Colonic mucosa (tissue), 4 donors: ENCODE data around the gene INTS6. TPM values are rescaled to one million over a fixed set of nuclear protein-coding genes. Genes with fewer than 3 reads are reported as not detected.

Experiments used
- DNase-seq: peaks from one replicate; pipeline ENCODE4 v3.0.0-alpha.2; 2020
- H3K27ac ChIP-seq: fragments of 200-600 bp; one replicate; pipeline ENCODE4 v1.8.0; 2021
- H3K27me3 ChIP-seq: fragments of 200-600 bp; one replicate; pipeline ENCODE4 v1.8.0; 2021
- H3K36me3 ChIP-seq: fragments of 200-600 bp; one replicate; pipeline ENCODE4 v1.8.0; 2021
- H3K4me1 ChIP-seq: fragments of 200-600 bp; one replicate; pipeline ENCODE4 v1.8.0; 2021; ENCODE audit warnings: mild to moderate bottlenecking
- H3K4me3 ChIP-seq: fragments of 200-600 bp; one replicate; pipeline ENCODE4 v1.8.0; 2021
- H3K9ac ChIP-seq, 2 donors: one replicate each; pipeline ENCODE4 v1.7.0; 2013; ENCODE audit warnings: control low read depth in 2 of 2, low read depth in 2 of 2, low read length in 2 of 2
- H3K9me3 ChIP-seq: fragments of 200-600 bp; one replicate; pipeline ENCODE4 v1.8.0; 2021
- intact Hi-C: fragments of 100-400 bp; cut with DNase I; formaldehyde crosslinking; loops from one replicate; pipeline ENCODE4 v1.14.1; 2022
- total RNA-seq, 2 donors: library from RNA; stranded (reverse); fragmentation: NEBNext Ultra II Directional in 1 of 2; extraction: Animal tissue kit (Norgen Biotek cat#: 25700) in 1 of 2; gene quantifications; one replicate each; pipeline ENCODE4 v1.2.1, GENCODE V29; 2021
- TF ChIP-seq, protein P1 (sequence below): fragments of 200-600 bp; IDR thresholded peaks from one replicate; pipeline ENCODE4 v1.8.0; 2022; ENCODE audit warnings: antibody characterized with exemption, mild to moderate bottlenecking
- donor health status: healthy.
- donor health status: DM: no; HTN: no; CAD: no.
- donor health status: DM: no; HTN: no; CAD: no.

Gene INTS6
- total RNA-seq, 2 donors from 2014 or later = 30.8 to 32.3 TPM

DNA sequence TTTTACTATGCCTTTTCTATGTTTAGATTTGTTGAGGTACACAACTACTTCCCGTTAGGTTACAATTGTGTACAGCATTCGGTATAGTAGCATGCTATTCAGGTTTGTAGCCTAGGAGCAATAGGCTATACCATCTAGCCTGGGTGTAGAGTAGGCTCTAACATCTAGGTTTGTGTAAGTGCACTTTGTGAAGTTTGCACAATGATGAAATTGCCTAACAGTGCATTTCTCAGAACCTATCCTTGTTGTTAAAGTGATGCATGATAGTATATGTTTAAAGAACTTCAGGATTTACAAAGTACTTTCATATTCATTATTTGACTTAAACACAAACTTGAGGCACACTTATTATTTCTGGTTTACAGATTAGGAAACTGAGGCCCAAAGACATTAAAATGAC, 124.9 kb downstream of the INTS6 start:
- Histone ChIP-seq H3K27ac (no peak overlapping the region), H3K4me1 (no peaks in the 10 kb centered on the region), H3K36me3 (no peaks in the 10 kb centered on the region), H3K27me3 (no peaks in the 10 kb centered on the region), H3K9me3 (no peaks in the 10 kb centered on the region), H3K4me3 (no peak overlapping the region), H3K9ac (no peak overlapping the region)
- TF ChIP-seq, protein P1, sequence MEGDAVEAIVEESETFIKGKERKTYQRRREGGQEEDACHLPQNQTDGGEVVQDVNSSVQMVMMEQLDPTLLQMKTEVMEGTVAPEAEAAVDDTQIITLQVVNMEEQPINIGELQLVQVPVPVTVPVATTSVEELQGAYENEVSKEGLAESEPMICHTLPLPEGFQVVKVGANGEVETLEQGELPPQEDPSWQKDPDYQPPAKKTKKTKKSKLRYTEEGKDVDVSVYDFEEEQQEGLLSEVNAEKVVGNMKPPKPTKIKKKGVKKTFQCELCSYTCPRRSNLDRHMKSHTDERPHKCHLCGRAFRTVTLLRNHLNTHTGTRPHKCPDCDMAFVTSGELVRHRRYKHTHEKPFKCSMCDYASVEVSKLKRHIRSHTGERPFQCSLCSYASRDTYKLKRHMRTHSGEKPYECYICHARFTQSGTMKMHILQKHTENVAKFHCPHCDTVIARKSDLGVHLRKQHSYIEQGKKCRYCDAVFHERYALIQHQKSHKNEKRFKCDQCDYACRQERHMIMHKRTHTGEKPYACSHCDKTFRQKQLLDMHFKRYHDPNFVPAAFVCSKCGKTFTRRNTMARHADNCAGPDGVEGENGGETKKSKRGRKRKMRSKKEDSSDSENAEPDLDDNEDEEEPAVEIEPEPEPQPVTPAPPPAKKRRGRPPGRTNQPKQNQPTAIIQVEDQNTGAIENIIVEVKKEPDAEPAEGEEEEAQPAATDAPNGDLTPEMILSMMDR = no peak
- intact Hi-C loops = no loop called here
- no peak for DNase-seq

DNA sequence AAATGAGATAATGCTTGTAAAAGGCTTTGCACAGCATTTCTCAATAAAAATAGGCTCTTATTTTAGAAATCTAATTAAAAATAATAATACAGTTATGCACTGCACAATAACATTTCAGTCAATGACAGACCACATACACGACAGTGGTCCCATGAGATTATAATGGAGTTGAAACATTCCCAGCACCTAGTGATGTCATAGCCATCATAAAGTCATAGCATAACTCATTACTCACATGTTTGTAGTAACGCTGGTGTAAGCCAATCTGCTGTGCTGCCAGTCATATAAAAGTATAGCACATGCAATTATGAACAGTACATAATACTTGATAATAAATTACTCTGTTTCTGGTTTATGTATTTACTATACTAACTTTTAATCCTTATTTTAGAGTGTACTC, 126.1 kb downstream of the INTS6 start:
- TF ChIP-seq, protein P1 = no peak
- H3K9ac ChIP-seq = no peak overlapping the region
- H3K9me3 ChIP-seq = no peaks in the 10 kb centered on the region
- no peak overlapping the region for H3K4me3 ChIP-seq
- no peak overlapping the region for H3K27ac ChIP-seq
- no peaks in the 10 kb centered on the region for H3K27me3 ChIP-seq
- no peaks in the 10 kb centered on the region for H3K4me1 ChIP-seq
- intact Hi-C loops = no loop called here
- DNase-seq = no peak
- H3K36me3 ChIP-seq = no peaks in the 10 kb centered on the region

DNA sequence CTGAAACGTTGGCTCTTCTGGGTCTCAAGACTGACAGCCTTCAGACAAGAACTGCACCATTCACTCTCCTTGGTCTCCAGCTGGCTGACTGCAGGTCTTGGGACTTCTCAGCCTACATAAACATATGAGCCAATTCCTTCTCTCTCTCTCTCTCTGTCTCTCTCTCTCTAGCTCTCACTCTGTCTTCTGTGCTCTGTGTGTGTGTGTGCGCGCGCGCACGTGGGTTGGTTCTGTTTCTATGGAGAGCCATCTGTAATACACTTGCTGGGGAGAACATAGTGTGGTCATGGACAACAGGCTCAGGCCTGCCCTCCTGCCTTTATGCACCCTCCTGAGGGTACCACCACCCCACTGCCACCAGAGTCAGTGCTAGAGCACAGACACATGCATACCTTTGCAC, 127.0 kb downstream of the INTS6 start:
- Histone ChIP-seq H3K27ac (no peak overlapping the region), H3K4me1 (no peaks in the 10 kb centered on the region), H3K9ac (no peak overlapping the region), H3K4me3 (no peak overlapping the region), H3K27me3 (no peaks in the 10 kb centered on the region), H3K36me3 (no peaks in the 10 kb centered on the region), H3K9me3 (no peaks in the 10 kb centered on the region)
- no peak for DNase-seq
- TF ChIP-seq, protein P1 = no peak
- intact Hi-C loops = no loop called here

DNA sequence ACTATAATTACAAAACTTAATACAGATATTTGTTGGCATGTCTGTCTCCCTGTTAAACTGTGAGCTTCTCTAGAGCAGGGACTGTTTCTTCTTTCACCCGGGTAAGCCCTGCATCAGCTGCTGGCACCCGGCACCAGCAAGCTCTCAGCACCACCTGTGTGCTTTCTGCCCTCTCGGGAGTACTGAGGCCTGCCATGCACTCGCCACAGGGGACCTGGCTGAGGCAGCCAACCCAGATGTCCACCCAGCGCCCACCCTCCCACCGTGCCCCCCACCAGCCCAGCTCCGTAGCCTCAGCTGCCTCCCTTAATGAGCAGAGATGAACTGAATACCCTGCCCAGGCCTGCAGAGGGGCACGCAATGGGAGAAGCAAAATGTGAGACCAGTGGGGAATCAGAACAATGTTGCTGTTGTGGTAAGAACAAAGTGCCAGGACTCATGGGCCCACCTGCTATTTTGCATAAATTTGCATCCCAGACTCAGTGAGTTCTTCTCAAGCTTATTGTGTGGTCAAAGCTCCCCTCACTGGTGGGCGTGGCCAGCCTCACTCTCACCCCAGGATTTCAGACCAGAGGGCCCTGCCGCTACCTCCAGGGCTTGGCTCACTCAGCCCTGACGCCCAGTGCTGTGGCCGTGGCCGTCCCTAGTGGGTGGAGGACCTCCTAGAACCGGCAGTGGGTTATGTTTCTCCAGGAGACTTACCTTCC, 128.0 kb downstream of the INTS6 start:
- no peaks in the 10 kb centered on the region for H3K9me3 ChIP-seq
- intact Hi-C loops = no loop called here

DNA sequence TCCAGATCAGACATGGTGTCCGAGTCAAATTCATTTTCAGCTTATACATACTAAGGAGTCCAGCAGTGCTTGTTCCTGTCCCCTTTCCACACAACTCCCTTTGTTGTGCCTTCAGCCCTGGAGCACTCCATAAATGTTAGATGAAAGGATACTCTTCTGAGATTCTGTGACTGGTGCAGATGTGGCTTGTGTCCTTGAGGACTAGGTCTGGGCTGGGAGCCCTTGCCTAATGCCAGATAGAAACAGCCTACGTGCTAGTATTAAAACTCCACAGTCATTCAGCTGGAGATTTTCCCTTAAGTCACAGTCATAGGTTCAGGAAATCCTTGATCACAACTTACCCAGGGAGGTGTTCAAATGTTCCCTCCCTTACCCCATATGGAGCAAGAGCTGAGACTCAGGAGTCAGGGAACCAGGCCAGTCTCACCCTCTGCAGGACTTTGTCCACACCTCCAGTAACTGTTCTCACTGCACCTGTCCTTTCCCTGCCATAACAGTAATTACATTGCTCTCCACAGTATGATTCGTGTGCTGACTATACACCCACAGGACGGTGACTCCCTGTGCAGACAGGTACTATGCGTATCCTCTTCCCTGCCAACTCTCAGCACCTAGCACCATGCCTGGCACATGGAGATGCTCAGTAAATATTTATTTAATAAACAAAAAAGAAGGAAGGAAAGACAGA, 128.9 kb downstream of the INTS6 start:
- no peaks in the 10 kb centered on the region for H3K9me3 ChIP-seq
- no peaks in the 10 kb centered on the region for H3K36me3 ChIP-seq
- H3K4me1 ChIP-seq = no peaks in the 10 kb centered on the region
- H3K4me3 ChIP-seq = no peak overlapping the region
- no peak overlapping the region for H3K9ac ChIP-seq
- H3K27me3 ChIP-seq = no peaks in the 10 kb centered on the region
- TF ChIP-seq, protein P1 = no peak
- intact Hi-C loops = no loop called here
- DNase-seq = no peak
- no peak overlapping the region for H3K27ac ChIP-seq

More for the DNA sequence above, 128.0 kb downstream of the INTS6 start:
- Histone ChIP-seq H3K27me3 (no peaks in the 10 kb centered on the region), H3K36me3 (no peaks in the 10 kb centered on the region), H3K9ac (no peak overlapping the region), H3K4me3 (no peak overlapping the region), H3K4me1 (no peaks in the 10 kb centered on the region), H3K27ac (no peak overlapping the region)
- TF ChIP-seq, protein P1 = no peak
- no peak for DNase-seq
